HG03159 (cell line): Measurements from ENCODE around the gene SFN.
"Not testable (repeated sequence)": the region's sequence is repeated elsewhere in the genome, so short reads cannot be mapped to it uniquely, and the experiment has no call there.

Experiments used
- ATAC-seq: cut with Tn5 transposase; IDR thresholded peaks from one replicate; pipeline ENCODE4 v1.9.1; 2021; ENCODE audit warnings: mild to moderate bottlenecking, moderate library complexity; ENCODE audit not compliant: unreplicated experiment

The SFN gene

DNA sequence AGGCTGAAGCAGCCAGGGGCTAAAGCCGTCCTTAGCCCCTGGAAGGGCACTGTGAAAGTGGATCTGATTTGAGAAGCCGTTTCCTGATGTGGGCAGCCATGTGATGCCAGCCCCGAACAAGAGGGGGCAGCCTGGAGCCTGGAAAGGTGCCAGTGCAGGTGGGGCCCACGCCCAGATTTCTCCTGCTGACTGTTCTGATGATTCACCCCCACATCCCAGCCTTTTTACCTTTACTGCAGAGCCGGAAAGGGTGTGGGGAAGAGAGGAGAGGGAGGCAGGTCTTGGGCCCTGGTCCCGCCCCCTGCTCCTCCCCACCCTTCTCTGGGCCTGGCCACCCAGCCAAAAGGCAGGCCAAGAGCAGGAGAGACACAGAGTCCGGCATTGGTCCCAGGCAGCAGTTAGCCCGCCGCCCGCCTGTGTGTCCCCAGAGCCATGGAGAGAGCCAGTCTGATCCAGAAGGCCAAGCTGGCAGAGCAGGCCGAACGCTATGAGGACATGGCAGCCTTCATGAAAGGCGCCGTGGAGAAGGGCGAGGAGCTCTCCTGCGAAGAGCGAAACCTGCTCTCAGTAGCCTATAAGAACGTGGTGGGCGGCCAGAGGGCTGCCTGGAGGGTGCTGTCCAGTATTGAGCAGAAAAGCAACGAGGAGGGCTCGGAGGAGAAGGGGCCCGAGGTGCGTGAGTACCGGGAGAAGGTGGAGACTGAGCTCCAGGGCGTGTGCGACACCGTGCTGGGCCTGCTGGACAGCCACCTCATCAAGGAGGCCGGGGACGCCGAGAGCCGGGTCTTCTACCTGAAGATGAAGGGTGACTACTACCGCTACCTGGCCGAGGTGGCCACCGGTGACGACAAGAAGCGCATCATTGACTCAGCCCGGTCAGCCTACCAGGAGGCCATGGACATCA lies at the start of gene SFN:
Gene SFN (plus strand): TSS at position 369 of the 904 bp plus-strand sequence. CDS start 64 bp downstream, at position 433.
- ATAC-seq, result no peak

DNA sequence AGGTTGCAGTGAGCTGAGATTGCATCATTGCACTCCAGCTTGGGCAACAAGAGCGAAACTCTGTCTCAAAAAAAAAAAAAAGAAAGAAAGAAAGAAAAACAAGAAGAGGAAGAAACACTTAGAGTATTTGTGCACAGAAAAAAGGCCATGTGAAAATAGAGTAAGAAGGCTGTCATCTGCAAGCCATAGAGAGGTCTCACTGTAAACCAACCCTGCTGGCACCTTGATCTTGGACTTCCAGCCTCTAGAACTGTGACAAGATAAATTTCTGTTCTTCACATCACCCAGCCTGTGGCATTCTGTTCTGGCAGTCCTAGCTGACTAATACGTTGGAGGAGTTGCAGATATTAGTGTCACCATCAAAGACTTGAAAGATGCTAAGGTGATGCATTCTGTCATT lies 48.6 kb upstream of the SFN start:
- ATAC-seq, result no peak

DNA sequence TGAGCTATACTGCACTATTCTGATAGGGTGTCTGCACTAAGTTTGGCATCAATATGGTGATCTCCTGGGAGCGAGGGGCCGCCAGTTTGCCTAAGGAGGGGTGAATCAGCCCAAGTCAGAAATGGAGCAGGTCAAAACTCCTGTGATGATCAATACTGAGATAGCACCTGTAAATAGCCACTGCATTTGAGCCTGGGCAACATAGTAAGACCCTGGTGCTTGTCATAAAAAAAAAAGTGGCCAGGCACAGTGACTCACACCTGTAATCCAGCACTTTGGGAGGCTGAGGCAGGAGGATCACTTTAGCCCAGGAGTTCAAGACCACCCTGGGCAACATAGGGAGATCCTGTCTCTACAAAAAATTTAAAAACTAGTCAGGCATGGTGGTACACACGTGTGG lies 48.1 kb upstream of the SFN start:
- no peak for ATAC-seq

DNA sequence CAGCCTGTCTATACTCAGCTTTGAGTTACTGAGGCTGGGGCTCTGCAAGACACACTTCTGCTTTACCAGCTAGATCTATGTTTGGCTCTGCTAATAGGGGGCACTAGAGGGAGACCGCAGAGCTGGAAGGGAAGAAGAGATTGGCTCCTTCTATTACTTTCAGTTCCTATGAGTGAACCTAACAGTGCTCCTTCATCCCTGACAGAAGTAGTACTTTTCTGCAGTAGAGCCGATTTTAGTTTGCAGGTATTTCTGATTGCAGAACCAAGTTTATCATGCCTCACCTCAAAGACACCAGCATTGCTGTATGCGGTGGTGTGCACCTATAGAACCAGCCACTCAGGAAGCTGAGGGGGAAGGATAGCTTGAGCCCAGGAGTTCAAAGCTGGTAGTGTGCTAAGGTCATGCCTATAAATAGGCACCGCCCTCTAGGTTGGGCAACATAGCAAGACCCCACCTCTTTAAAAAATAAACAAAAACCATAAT lies 42.1 kb upstream of the SFN start:
- ATAC-seq, result peak; percentile 93

DNA sequence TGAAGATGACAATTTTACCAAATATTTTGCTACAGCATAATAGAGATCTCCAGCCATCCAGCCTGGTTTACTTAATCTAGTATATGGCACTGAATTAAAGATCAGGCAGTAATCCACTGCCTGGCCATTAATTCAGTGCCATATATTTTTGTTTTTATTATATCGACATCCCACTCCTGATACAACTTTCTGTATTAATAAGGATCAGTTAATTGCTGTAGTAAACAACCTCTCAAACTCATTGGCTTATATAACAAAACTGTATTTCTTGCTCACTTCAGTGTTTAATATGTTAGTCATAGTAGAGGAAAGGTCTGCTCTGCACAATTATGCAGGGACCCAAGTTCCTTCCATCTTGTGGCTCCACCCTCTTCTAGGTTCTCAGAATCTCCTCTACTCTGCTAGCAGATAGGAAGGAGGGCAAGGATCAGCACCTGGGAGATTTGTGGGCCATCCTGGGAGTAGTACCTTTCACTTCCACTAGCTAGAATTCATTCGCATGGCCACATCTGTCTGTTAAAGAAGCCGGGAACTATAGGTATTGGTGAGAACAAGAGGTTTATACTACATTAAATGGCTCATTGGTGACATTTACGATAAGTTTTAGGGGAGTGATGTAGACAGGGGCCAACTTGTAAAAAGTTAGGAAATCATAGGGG lies 40.1 kb upstream of the SFN start:
- ATAC-seq, result no peak

DNA sequence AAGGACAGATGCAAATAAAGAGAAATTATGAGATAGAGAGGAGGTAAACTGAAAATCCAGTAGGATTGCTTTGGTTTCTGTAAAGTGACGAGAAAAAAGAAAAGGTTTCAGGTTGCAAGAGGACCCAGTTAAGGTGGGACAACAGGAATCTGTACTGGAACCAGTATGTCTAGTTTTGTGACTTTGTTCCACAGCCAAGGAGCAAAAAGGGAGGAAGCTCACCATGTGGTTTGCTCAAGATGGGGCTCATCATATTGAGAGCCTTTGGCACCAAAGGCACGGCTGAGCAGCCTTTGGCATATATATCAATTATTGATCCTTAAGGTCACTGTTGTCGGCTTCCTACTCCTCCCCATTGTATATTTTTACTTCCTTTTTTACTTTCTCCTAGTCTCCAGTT lies 38.2 kb upstream of the SFN start:
- ATAC-seq, result no peak

DNA sequence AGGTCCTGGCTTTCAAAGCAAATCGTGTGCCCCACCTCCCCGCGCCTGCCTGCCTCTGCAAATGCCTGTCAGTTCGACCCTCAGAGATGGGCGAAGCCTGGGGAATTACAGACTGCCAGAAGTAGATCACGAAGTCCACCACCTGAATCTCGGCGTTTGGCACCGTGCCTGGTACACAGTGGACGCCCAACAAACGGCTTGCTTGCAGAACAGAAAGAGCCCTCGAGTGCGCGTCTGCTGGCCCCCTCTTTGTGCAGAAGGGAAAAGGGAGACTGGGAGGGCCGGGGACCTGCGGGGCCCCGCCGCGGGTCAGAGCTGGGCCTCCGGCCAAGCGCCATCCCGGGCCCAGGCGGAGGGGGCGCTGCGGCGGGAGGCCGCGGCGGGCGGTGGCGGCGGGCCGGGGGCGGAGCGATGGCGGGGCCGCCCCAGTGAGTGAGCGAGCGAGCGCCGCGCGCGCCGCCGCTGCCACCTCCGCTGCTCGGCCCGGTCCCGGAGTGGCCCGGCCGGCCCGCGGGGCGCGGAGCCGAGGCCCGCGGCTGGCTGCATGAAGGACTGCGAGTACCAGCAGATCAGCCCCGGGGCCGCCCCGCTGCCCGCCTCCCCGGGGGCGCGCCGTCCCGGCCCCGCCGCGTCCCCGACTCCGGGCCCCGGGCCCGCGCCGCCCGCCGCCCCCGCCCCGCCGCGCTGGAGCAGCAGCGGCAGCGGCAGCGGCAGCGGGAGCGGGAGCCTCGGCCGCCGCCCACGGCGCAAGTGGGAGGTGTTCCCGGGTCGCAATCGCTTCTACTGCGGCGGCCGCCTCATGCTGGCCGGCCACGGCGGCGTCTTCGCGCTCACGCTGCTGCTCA lies 36.5 kb upstream of the SFN start, which contains the start of gene ZDHHC18:
Gene ZDHHC18 (plus strand): TSS at position 428 of the 845 bp plus-strand sequence. CDS start 117 bp downstream, at position 545.
- peak; percentile 74 for ATAC-seq

DNA sequence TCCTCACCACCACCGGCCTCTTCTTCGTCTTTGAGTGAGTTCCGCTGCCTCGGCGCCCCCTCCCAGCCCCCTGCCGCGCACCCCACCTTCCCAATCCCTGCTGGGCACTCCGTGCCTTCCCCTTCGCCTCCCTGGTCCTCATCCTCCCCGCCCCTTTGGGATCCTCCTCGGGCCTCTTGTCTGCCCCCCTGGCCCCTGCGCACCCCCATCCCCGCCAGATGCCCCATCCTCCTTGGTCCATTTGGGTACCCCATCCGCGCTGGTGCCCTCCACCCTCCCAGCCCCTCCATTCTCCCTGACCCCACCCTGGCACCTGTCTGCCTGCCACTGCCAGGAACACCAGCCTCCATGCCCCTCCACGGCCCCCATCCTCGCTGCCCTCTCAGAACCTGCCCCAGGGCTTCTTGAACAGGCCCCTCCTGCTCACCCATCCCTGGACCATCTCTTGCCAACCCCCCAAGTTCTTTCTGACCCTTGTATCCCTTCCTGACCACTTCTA lies 35.8 kb upstream of the SFN start:
- ATAC-seq, result no peak

DNA sequence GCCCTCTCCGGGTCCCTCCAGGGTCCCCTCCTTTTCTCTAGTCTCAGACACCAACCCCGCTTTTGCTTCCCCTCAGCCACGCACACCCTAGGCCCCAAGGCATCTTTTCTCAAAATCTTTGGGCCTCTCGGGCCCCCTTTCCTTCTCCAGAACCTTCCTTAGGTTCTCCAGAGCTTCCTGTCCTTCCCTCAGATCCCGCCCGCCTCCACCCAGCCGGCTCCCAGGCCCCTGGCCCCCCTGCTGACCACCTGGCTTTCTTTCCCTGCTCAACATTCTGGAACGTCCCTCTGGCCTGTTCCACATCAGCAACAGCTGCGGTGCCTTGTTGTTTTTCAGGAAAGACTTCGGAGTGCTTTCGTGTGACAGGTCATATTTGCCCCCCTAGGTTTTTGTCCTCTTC lies 35.3 kb upstream of the SFN start:
- no peak for ATAC-seq

DNA sequence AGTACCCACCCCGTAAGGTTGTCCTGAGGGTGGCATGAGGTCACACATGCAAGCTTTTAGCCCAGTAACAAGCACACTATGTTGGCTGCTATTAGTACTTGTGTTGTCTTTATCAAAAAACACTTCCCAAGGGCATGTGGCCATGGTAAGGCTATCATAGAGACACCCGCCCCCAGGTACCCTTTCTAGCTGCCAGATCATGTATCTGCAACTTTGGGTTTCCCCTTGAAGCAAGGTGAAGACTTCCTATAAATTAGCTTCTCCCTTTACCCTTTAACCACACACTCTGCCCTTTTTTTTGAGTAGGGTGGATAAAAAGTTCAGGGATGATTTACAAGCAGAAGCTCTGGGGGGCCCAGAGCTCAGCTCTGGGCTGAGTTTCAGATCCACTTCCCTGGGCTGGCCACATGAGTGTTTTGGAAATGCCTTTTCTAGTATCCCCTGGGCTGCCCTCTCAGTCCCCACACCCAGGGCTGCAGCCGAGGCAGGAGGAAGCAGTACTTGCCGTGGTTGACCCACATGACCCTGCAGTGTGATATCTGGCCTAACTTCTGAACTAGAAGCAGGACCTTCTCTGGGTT lies 34.4 kb upstream of the SFN start:
- no peak for ATAC-seq

DNA sequence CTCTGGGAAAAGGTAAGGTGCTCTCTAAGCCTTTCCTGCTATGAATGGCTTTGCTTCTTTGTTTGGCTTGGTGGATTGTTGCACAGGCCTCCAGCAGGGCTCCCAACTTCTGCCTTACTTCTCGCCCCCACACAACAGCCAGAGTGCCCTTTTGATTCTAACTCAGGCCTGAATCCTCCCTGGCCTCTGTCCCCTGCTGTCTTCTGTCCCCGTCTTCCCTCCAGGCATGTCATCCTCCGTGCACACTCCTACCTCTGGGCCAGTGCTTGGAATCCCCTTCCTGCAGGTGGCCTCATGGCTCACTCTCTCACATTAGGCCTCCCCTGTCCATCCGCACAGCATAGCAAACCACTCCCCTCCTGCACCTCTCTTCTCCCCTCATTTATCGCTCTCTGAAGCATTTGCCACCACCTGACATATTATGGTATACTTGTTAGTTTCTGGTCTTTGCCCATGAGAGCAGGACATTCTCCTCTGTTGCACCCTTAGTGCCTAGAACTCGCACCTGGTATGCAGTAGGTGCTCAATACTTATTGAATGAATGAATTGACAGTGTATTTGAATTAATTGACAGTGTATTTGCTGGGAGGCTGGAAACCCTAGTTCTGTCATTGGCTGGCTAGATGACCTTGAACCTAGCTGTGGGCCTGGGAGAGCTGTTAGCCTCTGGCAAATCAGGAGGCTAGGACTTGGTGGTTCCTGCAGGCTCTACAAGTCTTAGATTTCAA lies 33.6 kb upstream of the SFN start:
- ATAC-seq, result no peak

DNA sequence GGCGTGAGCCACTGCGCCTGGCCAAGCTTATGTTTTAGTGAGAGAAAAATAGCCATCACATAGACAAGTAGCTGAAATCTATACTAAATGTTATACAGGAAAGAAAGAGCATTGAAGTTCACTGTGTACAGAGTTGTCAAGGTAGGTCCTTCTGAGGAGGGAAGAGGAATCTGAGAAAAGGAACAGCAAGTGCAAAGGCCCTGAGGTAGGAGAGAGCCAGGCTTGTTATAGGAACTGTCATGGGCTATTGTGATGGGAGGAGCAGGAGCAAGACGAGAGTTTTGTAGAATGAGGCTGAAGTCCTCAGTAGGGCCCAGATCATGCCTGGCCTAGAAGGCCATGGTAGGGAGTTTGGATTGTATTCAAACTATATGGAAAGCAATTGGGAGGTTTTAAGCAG lies 31.9 kb upstream of the SFN start:
- no peak for ATAC-seq

DNA sequence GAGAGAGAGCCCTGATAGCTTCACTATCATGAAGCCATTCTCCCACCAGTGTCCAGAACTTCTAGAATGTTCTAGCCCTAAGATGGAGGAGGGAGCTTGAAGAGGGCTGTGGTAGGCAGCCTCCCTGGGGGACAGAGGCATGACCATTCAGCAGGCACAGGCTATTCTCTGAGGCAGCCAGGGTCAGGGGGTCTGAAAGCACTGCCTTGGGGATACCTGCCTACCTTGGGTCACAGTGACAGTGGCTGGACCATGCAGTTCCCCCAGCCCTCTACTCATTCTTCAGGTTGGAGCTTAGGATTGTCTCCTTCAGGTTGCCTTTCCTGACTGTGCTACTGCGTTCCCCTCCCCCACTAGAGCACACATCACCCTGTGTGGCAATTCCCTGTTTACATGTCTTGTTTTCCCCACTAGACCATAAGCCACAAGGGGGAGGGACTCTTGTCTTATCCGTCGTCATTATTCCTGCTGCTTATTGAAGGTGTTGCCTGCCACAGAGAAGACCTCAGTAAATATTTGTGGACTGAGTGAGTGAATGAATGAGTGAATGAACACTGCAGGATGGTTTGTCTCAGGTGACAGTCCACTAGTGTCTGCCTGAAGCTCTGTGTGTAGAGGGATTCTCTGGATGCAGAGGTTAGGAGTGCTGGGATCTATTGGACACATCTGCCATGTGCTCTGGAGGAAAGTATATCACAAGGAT lies 31.3 kb upstream of the SFN start:
- ATAC-seq, result no peak

DNA sequence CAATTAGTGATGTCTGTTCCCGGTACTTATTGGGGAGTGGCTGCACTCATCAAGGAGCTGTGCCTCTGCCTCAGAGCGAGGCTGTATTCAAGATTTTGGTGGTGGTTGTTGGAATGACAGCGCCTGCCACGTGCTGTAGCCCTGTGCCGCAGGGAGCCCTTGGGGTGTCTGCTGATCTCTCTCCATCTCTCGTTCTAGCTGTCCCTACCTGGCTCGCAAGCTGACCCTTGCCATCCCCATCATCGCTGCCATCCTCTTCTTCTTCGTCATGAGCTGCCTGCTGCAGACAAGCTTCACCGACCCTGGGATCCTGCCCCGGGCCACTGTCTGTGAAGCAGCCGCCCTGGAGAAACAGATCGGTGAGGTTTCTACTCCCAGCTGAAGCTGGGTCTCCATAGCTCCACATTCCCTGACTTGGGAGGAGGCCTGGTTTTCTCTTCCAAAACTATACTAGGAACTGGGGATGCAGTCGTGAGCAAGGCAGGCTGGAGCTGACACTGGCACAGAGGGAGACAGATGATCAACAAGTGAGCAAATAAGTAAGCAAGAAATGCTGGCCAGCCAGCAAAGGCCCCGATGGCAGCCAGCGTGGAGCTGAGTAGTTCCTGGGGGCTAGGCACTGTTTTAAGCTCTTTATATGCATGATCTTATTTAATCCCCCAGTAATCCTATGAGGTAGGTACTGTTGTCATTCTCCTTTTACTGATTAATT lies 30.5 kb upstream of the SFN start:
- no peak for ATAC-seq

DNA sequence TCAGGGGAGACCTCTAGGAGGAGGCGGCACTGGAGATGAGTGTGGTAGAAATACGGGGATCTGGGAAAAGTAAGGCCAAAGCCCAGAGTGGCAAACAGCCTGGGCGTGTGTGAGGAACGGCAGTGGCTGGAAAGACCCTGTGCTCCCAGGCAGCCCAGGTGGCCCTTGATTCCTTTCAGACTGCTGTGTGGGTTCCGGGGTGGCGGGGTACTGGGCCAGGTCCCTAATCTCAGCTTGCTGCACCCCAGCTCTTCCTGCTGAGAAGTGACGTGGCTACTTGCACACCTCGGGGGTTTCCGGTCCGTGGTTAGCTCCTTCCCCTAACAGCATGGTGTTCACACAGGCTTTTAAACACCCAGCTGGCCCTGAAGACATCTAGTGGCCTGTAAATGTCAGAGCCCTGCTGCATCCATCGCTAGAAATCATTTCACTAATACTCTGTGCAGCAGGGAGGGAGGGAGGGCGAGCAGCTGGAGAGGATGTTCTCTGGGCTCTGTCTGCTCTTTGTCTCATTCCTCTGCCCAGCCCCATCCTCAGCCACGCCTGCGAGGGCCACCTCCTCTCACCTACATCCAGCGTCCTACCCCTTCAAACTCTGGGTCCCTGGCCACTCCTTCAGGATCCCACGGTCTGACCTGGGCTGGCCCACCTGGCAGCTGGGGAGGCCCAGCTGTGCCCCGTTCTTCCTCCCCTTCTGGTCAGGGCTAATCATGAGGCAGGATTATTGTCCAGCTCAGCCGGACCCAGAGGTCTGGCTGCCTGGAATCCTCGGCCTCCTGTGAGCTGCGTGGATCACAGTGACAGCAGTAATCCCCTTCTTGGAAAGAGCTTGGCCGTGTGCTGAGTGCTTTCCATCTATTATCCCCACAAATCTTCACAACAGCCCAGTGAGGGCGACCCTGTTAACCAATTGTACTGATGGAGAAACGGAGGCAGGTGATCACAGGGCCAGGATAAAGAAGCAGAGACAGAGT lies 29.2 kb upstream of the SFN start:
- peak; percentile 83 for ATAC-seq

DNA sequence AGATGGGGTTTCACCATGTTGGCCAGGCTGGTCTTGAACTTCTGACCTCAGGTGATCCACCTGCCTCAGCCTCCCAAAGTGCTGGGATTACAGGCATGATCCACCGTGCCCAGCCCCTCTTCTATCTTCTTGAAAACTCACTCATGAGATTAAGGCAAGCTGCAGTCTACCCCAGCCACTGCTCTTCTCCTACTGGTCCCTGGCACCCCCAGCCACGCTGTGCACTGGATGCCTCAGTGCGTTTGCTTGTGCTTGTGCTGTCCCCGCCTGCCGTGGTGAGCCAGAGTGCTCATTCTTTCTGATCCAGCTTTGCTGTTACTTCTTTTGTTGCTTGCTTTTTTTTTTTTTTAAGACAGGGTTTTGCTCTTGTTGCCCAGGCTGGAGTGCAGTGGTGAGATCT lies 25.3 kb upstream of the SFN start:
- ATAC-seq, result not testable (repeated sequence)
